Spleen (tissue), 7 donors: Measurements from ENCODE around the gene FERD3L.

Experiments
- POLR2A ChIP-seq, 3 donors: fragments of 450-650 bp; IDR thresholded peaks; one replicate each; pipeline ENCODE4 v1.5.1; 2017; ENCODE audit warnings: antibody characterized with exemption in 3 of 3, mild to moderate bottlenecking in 1 of 3
- POLR2AphosphoS5 ChIP-seq, 3 donors: sonication (generic); formaldehyde crosslinking; IDR thresholded peaks; one replicate each; pipeline ENCODE4 v1.5.1; 2017; ENCODE audit warnings: antibody characterized with exemption in 3 of 3
- TF ChIP-seq, protein P1 (sequence below), 11 experiments: fragments of 200-600 bp in 7 of 11; fragments of 450-650 bp in 4 of 11; sonication (generic) in 4 of 11; IDR thresholded peaks in 8 of 11; conservative IDR thresholded peaks in 3 of 11; 1 replicate in 7 of 11; 2 replicates in 4 of 11; pipeline versions ENCODE4 v1.4.0 to v1.8.0; 2016 to 2021; ENCODE audit warnings: antibody characterized with exemption in 11 of 11, inconsistent platforms in 4 of 11, mild to moderate bottlenecking in 1 of 11
- donor health status: DM: no; HTN: no; CAD: no; lungs with moderate emphysema.
- donor health status: DM: no; HTN: no; CAD: no.
- donor health status: DM: no; HTN: no; CAD: no.

DNA sequence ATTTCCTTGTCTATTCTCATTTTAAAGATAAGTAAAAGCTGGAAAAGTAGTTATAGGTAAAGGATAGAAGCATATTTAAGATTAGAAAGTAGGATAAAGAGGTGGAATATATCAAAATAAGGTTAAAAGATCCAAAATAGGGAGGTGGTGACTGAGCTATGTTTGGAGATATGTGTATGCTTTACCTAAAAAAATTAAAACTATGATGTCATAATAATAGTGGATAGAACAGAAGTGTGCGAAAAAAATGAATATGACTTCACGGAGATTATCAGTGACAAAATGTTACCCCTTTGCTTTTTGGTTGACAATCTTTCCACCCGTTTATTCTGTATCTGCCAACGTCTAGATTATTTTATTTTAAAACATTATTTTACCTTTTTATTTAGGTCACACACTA lies 33.4 kb upstream of the FERD3L start:
- TF ChIP-seq, protein P1, sequence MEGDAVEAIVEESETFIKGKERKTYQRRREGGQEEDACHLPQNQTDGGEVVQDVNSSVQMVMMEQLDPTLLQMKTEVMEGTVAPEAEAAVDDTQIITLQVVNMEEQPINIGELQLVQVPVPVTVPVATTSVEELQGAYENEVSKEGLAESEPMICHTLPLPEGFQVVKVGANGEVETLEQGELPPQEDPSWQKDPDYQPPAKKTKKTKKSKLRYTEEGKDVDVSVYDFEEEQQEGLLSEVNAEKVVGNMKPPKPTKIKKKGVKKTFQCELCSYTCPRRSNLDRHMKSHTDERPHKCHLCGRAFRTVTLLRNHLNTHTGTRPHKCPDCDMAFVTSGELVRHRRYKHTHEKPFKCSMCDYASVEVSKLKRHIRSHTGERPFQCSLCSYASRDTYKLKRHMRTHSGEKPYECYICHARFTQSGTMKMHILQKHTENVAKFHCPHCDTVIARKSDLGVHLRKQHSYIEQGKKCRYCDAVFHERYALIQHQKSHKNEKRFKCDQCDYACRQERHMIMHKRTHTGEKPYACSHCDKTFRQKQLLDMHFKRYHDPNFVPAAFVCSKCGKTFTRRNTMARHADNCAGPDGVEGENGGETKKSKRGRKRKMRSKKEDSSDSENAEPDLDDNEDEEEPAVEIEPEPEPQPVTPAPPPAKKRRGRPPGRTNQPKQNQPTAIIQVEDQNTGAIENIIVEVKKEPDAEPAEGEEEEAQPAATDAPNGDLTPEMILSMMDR (IDR thresholded peaks at IDR 0.05 in 8 of 11, conservative IDR thresholded peaks at IDR 0.05 in 3 of 11), result no peak
- no peak for TF ChIP-seq POLR2A (IDR thresholded peaks at IDR 0.05)
- no peak for TF ChIP-seq POLR2AphosphoS5 (IDR thresholded peaks at IDR 0.05)
